ENCODE data around the gene FGD2.
"Not testable (repeated sequence)": the region's sequence is repeated elsewhere in the genome, so short reads cannot be mapped to it uniquely, and the experiment has no call there.

FGD2 gene

GRCh38 chr6:36990401-36990800, 15.1 kb upstream of the FGD2 start:
- not testable (repeated sequence) for DNase-seq (ENCODE audit: low read depth in 2 of 2)

- no peak for DNase-seq (ENCODE audit: low read depth in 2 of 2)
Measured at GRCh38 chr6:36997811-36998722, 7.4 kb upstream of the FGD2 start.

- no peak for DNase-seq (ENCODE audit: low read depth in 2 of 2)
Measured at GRCh38 chr6:36998723-36999038, 6.8 kb upstream of the FGD2 start.

GRCh38 chr6:36999061-36999750, 6.2 kb upstream of the FGD2 start:
- DNase-seq (ENCODE audit: low read depth in 2 of 2): no peak

GRCh38 chr6:36999751-37000125, 5.7 kb upstream of the FGD2 start:
- DNase-seq (ENCODE audit: low read depth in 2 of 2): no peak

- DNase-seq (ENCODE audit: low read depth in 2 of 2): no peak
Measured at GRCh38 chr6:37004044-37004980, 1.1 kb upstream of the FGD2 start.

GRCh38 chr6:37005827-37006567, 542 bp downstream of the FGD2 start:
- DNase-seq (ENCODE audit: low read depth in 2 of 2): no peak

- no peak for DNase-seq (ENCODE audit: low read depth in 2 of 2)
Measured at GRCh38 chr6:37006793-37007339, 1.4 kb downstream of the FGD2 start.

GRCh38 chr6:37007340-37008043, 2.0 kb downstream of the FGD2 start:
- DNase-seq (ENCODE audit: low read depth in 2 of 2): no peak

- DNase-seq (ENCODE audit: low read depth in 2 of 2): no peak
Measured at GRCh38 chr6:37008484-37009465, 3.3 kb downstream of the FGD2 start.

GRCh38 chr6:37010402-37010892, 5.0 kb downstream of the FGD2 start:
- DNase-seq (ENCODE audit: low read depth in 2 of 2): no peak

- DNase-seq (ENCODE audit: low read depth in 2 of 2): no peak
Measured at GRCh38 chr6:37011656-37012378, 6.4 kb downstream of the FGD2 start.

GRCh38 chr6:37013516-37014491, 8.3 kb downstream of the FGD2 start:
- DNase-seq (ENCODE audit: low read depth in 2 of 2): no peak

GRCh38 chr6:37014667-37015066, 9.2 kb downstream of the FGD2 start:
- DNase-seq (ENCODE audit: low read depth in 2 of 2): no peak

GRCh38 chr6:37015532-37015931, 10.1 kb downstream of the FGD2 start:
- DNase-seq (ENCODE audit: low read depth in 2 of 2): no peak

- DNase-seq (ENCODE audit: low read depth in 2 of 2): no peak
Measured at GRCh38 chr6:37016995-37017394, 11.5 kb downstream of the FGD2 start.

GRCh38 chr6:37017606-37018197, 12.2 kb downstream of the FGD2 start:
- no peak for DNase-seq (ENCODE audit: low read depth in 2 of 2)

All from stimulated activated CD8-positive, alpha-beta memory T cell treated with anti-CD3 and anti-CD28 coated beads, Interleukin-15, amount 100 ng/mL, for 48 hours (primary cell).